Transverse colon (tissue), 4 donors: ENCODE measurements around the gene LIN52.

Experiments used
- EP300 ChIP-seq: sonication (generic); formaldehyde crosslinking; IDR thresholded peaks from one replicate; pipeline ENCODE4 v1.6.1; 2017; ENCODE audit warnings: antibody characterized with exemption, low read depth
- POLR2A ChIP-seq: fragments of 450-650 bp; IDR thresholded peaks from one replicate; pipeline ENCODE4 v1.6.1; 2016; ENCODE audit warnings: antibody characterized with exemption, mild to moderate bottlenecking, moderate library complexity
- POLR2AphosphoS5 ChIP-seq, 3 donors: sonication (generic); formaldehyde crosslinking; IDR thresholded peaks; one replicate each; pipeline ENCODE4 v1.6.1; 2016; ENCODE audit warnings: antibody characterized with exemption in 3 of 3
- TF ChIP-seq, protein P1 (sequence below), 5 experiments: fragments of 200-600 bp in 3 of 5; fragments of 450-650 bp in 2 of 5; sonication (generic) in 3 of 5; IDR thresholded peaks; 1 replicate in 2 of 5; 2 replicates in 3 of 5; pipeline ENCODE4 v1.5.1; 2016 to 2017; ENCODE audit warnings: antibody characterized with exemption in 5 of 5, inconsistent platforms in 3 of 5, mild to moderate bottlenecking in 2 of 5, moderate library complexity in 1 of 5

- TF ChIP-seq, protein P1, sequence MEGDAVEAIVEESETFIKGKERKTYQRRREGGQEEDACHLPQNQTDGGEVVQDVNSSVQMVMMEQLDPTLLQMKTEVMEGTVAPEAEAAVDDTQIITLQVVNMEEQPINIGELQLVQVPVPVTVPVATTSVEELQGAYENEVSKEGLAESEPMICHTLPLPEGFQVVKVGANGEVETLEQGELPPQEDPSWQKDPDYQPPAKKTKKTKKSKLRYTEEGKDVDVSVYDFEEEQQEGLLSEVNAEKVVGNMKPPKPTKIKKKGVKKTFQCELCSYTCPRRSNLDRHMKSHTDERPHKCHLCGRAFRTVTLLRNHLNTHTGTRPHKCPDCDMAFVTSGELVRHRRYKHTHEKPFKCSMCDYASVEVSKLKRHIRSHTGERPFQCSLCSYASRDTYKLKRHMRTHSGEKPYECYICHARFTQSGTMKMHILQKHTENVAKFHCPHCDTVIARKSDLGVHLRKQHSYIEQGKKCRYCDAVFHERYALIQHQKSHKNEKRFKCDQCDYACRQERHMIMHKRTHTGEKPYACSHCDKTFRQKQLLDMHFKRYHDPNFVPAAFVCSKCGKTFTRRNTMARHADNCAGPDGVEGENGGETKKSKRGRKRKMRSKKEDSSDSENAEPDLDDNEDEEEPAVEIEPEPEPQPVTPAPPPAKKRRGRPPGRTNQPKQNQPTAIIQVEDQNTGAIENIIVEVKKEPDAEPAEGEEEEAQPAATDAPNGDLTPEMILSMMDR (IDR thresholded peaks at IDR 0.05): no peak
- TF ChIP-seq POLR2A (no peak), EP300 (no peak), POLR2AphosphoS5 (IDR thresholded peaks at IDR 0.05) (no peak)
These were observed 137.0 kb downstream of the LIN52 start for GRCh38 chr14:74221741-74222140.
